Epithelial cell of esophagus (primary cell): ENCODE data around the gene PPP2R2B.

ENCODE experiments used
- DNase-seq: peaks from one replicate; pipeline ENCODE4 v3.0.0; 2010; ENCODE audit warnings: low read depth
- H3K4me3 ChIP-seq: 2 replicates; pipeline ENCODE4 v1.5.1; 2011; ENCODE audit warnings: mild to moderate bottlenecking, low read length, control low read depth
- TF ChIP-seq, protein P1 (sequence below): IDR thresholded peaks from 2 replicates; pipeline ENCODE4 v1.5.1; 2011; ENCODE audit warnings: low read depth, mild to moderate bottlenecking, low read length, control low read depth, inconsistent platforms; ENCODE audit not compliant: insufficient read depth; ENCODE audit errors: missing control alignments

PPP2R2B gene

DNA sequence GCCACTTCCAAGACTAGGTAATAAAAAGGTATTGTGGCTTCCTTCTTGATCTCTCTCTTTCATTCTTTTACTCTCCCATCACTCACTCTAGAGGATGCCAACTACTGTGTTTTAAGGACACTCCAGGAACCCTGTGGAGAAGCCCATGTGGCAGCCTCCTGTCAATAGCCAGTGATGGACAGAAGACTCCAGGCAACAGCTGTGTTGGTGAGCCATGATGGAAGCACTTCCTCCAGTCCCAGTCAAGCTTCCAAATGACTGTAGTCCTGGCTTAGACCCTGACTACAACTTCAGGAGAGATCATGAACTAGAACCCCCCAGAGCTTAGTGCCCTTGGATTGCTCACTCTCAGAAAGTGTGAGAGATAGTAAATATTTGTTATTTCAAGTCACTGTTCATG, 123.9 kb downstream of the PPP2R2B start:
- TF ChIP-seq, protein P1, sequence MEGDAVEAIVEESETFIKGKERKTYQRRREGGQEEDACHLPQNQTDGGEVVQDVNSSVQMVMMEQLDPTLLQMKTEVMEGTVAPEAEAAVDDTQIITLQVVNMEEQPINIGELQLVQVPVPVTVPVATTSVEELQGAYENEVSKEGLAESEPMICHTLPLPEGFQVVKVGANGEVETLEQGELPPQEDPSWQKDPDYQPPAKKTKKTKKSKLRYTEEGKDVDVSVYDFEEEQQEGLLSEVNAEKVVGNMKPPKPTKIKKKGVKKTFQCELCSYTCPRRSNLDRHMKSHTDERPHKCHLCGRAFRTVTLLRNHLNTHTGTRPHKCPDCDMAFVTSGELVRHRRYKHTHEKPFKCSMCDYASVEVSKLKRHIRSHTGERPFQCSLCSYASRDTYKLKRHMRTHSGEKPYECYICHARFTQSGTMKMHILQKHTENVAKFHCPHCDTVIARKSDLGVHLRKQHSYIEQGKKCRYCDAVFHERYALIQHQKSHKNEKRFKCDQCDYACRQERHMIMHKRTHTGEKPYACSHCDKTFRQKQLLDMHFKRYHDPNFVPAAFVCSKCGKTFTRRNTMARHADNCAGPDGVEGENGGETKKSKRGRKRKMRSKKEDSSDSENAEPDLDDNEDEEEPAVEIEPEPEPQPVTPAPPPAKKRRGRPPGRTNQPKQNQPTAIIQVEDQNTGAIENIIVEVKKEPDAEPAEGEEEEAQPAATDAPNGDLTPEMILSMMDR: no peak
- no peak overlapping the region for H3K4me3 ChIP-seq
- no peak for DNase-seq

DNA sequence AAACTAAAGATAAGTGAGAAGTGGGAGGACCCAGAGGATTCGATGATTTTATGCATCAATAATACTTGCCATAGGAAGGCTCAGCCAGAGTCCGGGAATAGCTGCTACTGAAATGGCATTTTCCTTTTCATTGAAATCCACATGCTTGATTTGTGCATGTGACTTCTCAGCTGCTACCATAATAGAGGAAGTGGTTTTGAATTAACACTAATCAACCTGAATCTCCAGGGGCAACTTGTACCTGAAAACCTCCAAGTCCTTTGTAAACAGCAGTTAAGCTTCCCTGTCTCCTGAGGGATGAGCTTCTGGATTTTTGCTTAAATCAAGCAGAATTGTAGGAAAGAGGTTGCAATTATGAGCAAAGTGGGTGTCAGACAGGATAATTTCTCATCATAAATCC, 124.9 kb downstream of the PPP2R2B start:
- TF ChIP-seq, protein P1: no peak
- DNase-seq: no peak
- H3K4me3 ChIP-seq: no peak overlapping the region

DNA sequence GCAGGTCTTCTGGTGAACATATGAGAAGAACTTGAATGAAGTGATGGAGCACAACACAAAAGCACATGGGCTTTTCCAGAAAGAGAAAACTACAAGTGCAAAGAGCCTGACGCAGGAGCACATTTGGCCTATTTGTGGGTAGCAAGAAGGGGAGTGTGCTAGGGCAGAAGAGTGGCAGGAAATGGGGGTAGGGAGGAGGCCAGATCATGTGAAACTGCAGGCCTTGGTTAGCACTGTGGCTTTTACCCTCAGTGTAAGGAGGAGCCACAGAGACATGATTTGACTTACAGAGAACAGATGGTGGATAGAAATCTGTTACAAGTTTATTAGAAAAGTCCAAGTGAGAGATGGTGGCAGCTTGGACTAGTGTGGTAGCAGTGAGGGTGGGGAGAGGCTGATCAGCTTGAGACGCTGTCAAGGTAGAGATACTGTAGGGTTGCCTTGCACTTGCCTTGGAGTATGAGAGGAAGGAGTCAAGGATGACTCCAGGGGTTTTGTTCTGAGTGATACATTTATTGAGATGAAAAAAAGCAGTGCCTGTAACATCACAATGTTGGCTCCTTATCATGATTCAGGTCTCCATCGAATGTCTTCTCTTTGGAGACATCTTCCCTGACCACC, 126.7 kb downstream of the PPP2R2B start:
- TF ChIP-seq, protein P1: no peak
- no peak for DNase-seq
- no peak overlapping the region for H3K4me3 ChIP-seq

DNA sequence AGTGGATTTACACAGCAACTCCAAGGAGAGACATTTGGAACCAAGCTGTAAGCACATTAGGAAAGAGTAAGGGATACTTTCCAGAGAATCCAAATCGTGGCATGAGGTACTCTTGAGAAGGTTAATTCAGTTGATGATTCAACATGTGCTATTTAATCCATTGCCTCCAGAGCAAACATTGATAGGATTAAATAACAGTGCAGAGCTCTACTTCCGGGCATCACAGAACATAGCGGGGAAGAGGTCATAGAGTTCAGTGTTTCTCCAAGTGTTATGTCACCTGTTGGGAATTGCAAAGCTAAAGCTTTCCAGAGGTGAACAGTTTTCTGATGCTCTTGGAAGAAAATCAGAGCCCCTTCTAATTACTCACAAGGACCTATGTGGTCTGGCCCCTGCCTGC, 127.5 kb downstream of the PPP2R2B start:
- peak; percentile 5 for DNase-seq
- TF ChIP-seq, protein P1: no peak
- H3K4me3 ChIP-seq: no peak overlapping the region

DNA sequence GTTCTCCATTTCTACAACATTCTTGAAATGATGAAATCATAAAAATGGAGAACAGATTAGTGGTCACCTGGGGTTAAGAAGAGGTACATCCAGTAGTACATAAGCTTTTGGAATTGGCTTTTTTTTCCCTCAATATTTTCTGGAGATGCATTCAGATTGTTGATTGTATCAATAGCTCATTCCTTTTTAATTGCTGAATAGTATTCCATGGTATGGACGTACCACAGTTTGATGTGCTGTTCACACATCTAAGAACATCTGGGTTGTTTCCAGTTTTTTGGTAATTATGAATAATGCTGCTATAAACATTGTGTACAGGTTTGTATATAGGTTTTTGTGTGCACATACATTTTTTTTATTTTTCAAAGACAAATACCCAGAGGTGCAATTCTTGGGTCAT, 130.0 kb downstream of the PPP2R2B start:
- TF ChIP-seq, protein P1: no peak
- no peak for DNase-seq
- H3K4me3 ChIP-seq: no peak overlapping the region

- H3K4me3 ChIP-seq: no peak overlapping the region
- no peak for DNase-seq
- TF ChIP-seq, protein P1: no peak
These were observed 132.5 kb downstream of the PPP2R2B start for GRCh38 chr5:146745931-146746577.
